H1 (cell line): ENCODE data around the gene SZT2. TPM values are rescaled to one million over a fixed set of nuclear protein-coding genes. Genes with fewer than 3 reads are reported as not detected.

Source experiments
- CTCF ChIA-PET: fragments of 300-600 bp; sonication (Branson Sonifier 250); formaldehyde crosslinking; loops from one replicate; lab custom pipeline; 2021; ENCODE audit not compliant: partially characterized antibody; lab: Charles Lee
- POLR2A ChIA-PET: fragments of 300-600 bp; sonication (Branson Sonifier 250); formaldehyde crosslinking; loops from one replicate; lab custom pipeline; 2021; ENCODE audit warnings: inconsistent platforms; ENCODE audit not compliant: partially characterized antibody; lab: Charles Lee
- DNase-seq, 2 experiments: peaks; one replicate each; pipeline versions ENCODE4 v3.0.0 to v3.0.0-alpha.2; 2010 to 2022; ENCODE audit warnings: low spot score in 2 of 2, low read depth in 1 of 2, mixed read lengths in 1 of 2
- FAIRE-seq: peaks from 2 replicates; lab custom pipeline; 2011; peaks lifted over from hg19 to GRCh38; lab: Jason Lieb, UNC
- H2AFZ ChIP-seq: 2 replicates; pipeline ENCODE4 v1.8.1; 2012; ENCODE audit warnings: low read length, inconsistent platforms
- H2AK5ac ChIP-seq: 2 replicates; pipeline ENCODE4 v1.6.1; 2013; ENCODE audit warnings: low read depth, low read length
- H2BK120ac ChIP-seq: replicated peaks from 2 replicates; pipeline ENCODE3; 2013; ENCODE audit warnings: low read depth, low read length, inconsistent platforms
- H2BK12ac ChIP-seq: 2 replicates; pipeline ENCODE4 v1.6.1; 2013; ENCODE audit warnings: low read depth, low read length
- H2BK15ac ChIP-seq: 2 replicates; pipeline ENCODE4 v1.6.1; 2013; ENCODE audit warnings: low read length
- H2BK20ac ChIP-seq: 2 replicates; pipeline ENCODE4 v1.6.1; 2013; ENCODE audit warnings: low read length
- H2BK5ac ChIP-seq: 2 replicates; pipeline ENCODE4 v1.6.1; 2013; ENCODE audit warnings: low read depth, low read length
- H3K14ac ChIP-seq: 2 replicates; pipeline ENCODE4 v1.6.1; 2013; ENCODE audit warnings: inconsistent platforms; ENCODE audit not compliant: insufficient read length
- H3K18ac ChIP-seq: 2 replicates; pipeline ENCODE4 v1.6.1; 2013; ENCODE audit warnings: low read length; ENCODE audit errors: extremely low read depth
- H3K23ac ChIP-seq: 2 replicates; pipeline ENCODE4 v1.6.1; 2013; ENCODE audit warnings: inconsistent platforms; ENCODE audit not compliant: insufficient read length
- H3K23me2 ChIP-seq: 2 replicates; pipeline ENCODE4 v1.6.1; 2013; ENCODE audit warnings: low read depth, low read length
- H3K27ac ChIP-seq: 2 replicates; pipeline ENCODE4 v1.6.1; 2011; ENCODE audit warnings: low read depth, low read length, inconsistent platforms
- H3K27me3 ChIP-seq, 4 experiments: replicated peaks in 1 of 4; 1 replicate in 1 of 4; 2 replicates in 3 of 4; pipeline versions ENCODE4 v1.6.1 to v1.8.1; 2011 to 2013; ENCODE audit warnings: low read length in 3 of 4, mild to moderate bottlenecking in 3 of 4, inconsistent platforms in 2 of 4, mixed read lengths in 2 of 4, moderate library complexity in 1 of 4; ENCODE audit not compliant: control insufficient read depth in 3 of 4, insufficient read depth in 3 of 4; ENCODE audit errors: extremely low read depth in 1 of 4
- H3K36me3 ChIP-seq, 4 experiments: 2 replicates each; pipeline versions ENCODE4 v1.6.1 to v1.8.1; 2011 to 2013; ENCODE audit warnings: mild to moderate bottlenecking in 4 of 4, low read length in 3 of 4, moderate library complexity in 2 of 4, control low read depth in 1 of 4, inconsistent platforms in 1 of 4; ENCODE audit not compliant: insufficient read depth in 4 of 4, control insufficient read depth in 2 of 4
- H3K4ac ChIP-seq: replicated peaks from 2 replicates; pipeline ENCODE3; 2013; ENCODE audit warnings: low read length, low read depth, mixed read lengths, inconsistent platforms; ENCODE audit not compliant: insufficient read length
- H3K4me1 ChIP-seq, 4 experiments: replicated peaks in 1 of 4; 1 replicate in 1 of 4; 2 replicates in 3 of 4; pipeline versions ENCODE4 v1.6.1 to v1.8.1; 2011 to 2013; ENCODE audit warnings: low read length in 3 of 4, inconsistent platforms in 2 of 4, mixed read lengths in 1 of 4; ENCODE audit not compliant: insufficient read depth in 4 of 4, control insufficient read depth in 3 of 4
- H3K4me2 ChIP-seq, 2 experiments: 2 replicates each; pipeline versions ENCODE4 v1.6.1 to v1.8.1; 2011 to 2013; ENCODE audit warnings: low read depth in 2 of 2, low read length in 2 of 2, control low read depth in 1 of 2, inconsistent platforms in 1 of 2, mild to moderate bottlenecking in 1 of 2; ENCODE audit not compliant: insufficient read depth in 1 of 2
- H3K4me3 ChIP-seq, 4 experiments: fragments of 200-600, 300-600 bp in 1 of 4; sonication (generic), shearing (Covaris generic), sonication (Bioruptor Twin) in 1 of 4; 2 replicates each; pipeline versions ENCODE4 v1.5.1 to v1.8.1; 2011 to 2016; ENCODE audit warnings: low read length in 4 of 4, low read depth in 3 of 4, control low read depth in 2 of 4, inconsistent platforms in 2 of 4, mild to moderate bottlenecking in 2 of 4, mixed read lengths in 1 of 4, moderate library complexity in 1 of 4; ENCODE audit not compliant: insufficient read depth in 2 of 4; ENCODE audit errors: extremely low read depth in 1 of 4
- H3K56ac ChIP-seq: replicated peaks from 2 replicates; pipeline ENCODE3; 2013; ENCODE audit warnings: low read depth, mild to moderate bottlenecking, mixed read lengths, low read length, inconsistent platforms; ENCODE audit not compliant: insufficient read length
- H3K79me1 ChIP-seq: 2 replicates; pipeline ENCODE4 v1.6.1; 2013; ENCODE audit warnings: low read depth, low read length, control low read depth
- H3K79me2 ChIP-seq, 2 experiments: 2 replicates each; pipeline versions ENCODE4 v1.6.1 to v1.8.1; 2012 to 2013; ENCODE audit warnings: low read length in 2 of 2, mild to moderate bottlenecking in 2 of 2, inconsistent platforms in 1 of 2; ENCODE audit not compliant: insufficient read depth in 2 of 2, control insufficient read depth in 1 of 2
- H3K9ac ChIP-seq, 4 experiments: replicated peaks in 1 of 4; 1 replicate in 1 of 4; 2 replicates in 3 of 4; pipeline versions ENCODE4 v1.6.1 to v1.8.1; 2011 to 2013; ENCODE audit warnings: low read depth in 3 of 4, low read length in 3 of 4, control low read depth in 2 of 4, mild to moderate bottlenecking in 2 of 4, moderate library complexity in 2 of 4, inconsistent platforms in 1 of 4; ENCODE audit errors: extremely low read depth in 1 of 4
- H3K9me3 ChIP-seq, 2 experiments: 2 replicates each; pipeline versions ENCODE4 v1.6.1 to v1.8.1; 2012 to 2013; ENCODE audit warnings: mild to moderate bottlenecking in 2 of 2, moderate library complexity in 2 of 2, control low read depth in 1 of 2, inconsistent platforms in 1 of 2, low read depth in 1 of 2, low read length in 1 of 2, mixed read lengths in 1 of 2; ENCODE audit not compliant: insufficient read depth in 2 of 2
- H4K20me1 ChIP-seq, 2 experiments: replicated peaks in 1 of 2; 2 replicates each; pipeline versions ENCODE3 to v1.8.1; 2011 to 2013; ENCODE audit warnings: inconsistent platforms in 2 of 2, low read length in 2 of 2, mild to moderate bottlenecking in 1 of 2; ENCODE audit not compliant: insufficient read depth in 2 of 2, control insufficient read depth in 1 of 2
- H4K5ac ChIP-seq: 2 replicates; pipeline ENCODE4 v1.6.1; 2013; ENCODE audit warnings: low read length, low read depth, mixed read lengths, inconsistent platforms; ENCODE audit not compliant: insufficient read length
- H4K8ac ChIP-seq: 2 replicates; pipeline ENCODE4 v1.8.0; 2013; ENCODE audit warnings: mild to moderate bottlenecking, moderate library complexity, low read length, inconsistent platforms; ENCODE audit not compliant: insufficient read depth; ENCODE audit errors: extremely low read depth
- H4K91ac ChIP-seq: replicated peaks from 2 replicates; pipeline ENCODE3; 2013; ENCODE audit warnings: low read length, mixed read lengths, inconsistent platforms; ENCODE audit not compliant: insufficient read length
- E2F6 ChIP-seq: IDR thresholded peaks from 2 replicates; pipeline ENCODE4 v1.6.1; 2012; ENCODE audit warnings: inconsistent platforms
- SIN3A ChIP-seq, 2 experiments: IDR thresholded peaks in 1 of 2; conservative IDR thresholded peaks in 1 of 2; 2 replicates each; pipeline ENCODE4 v1.6.1; 2011 to 2012; ENCODE audit warnings: low read length in 2 of 2, improper control_type of control experiment in 1 of 2, low read depth in 1 of 2, mild to moderate bottlenecking in 1 of 2
- SP4 ChIP-seq: IDR thresholded peaks from 2 replicates; pipeline ENCODE4 v1.6.1; 2012; ENCODE audit warnings: low read length, inconsistent platforms
- SRF ChIP-seq: IDR thresholded peaks from 2 replicates; pipeline ENCODE4 v1.6.1; 2011; ENCODE audit warnings: mild to moderate bottlenecking, low read depth, low read length, moderate library complexity
- SUZ12 ChIP-seq: fragments of 200-600 bp; sonication (generic); IDR thresholded peaks from 2 replicates; pipeline ENCODE4 v1.6.1; 2012; ENCODE audit warnings: mild to moderate bottlenecking, inconsistent platforms, low read length, moderate library complexity, mixed read lengths
- TCF12 ChIP-seq: IDR thresholded peaks from 2 replicates; pipeline ENCODE4 v1.6.1; 2011; ENCODE audit warnings: low read depth, mild to moderate bottlenecking, low read length
- WGBS, 2 experiments: shearing (Covaris generic) in 1 of 2; methylation state at CpG; one replicate each; pipeline versions ENCODE4 v1.1.6 to v1.1.7; 2013 to 2015; ENCODE audit warnings: low lambda C conversion rate in 2 of 2, mixed read lengths in 2 of 2, inconsistent platforms in 1 of 2, low coverage in 1 of 2, missing lambda C conversion rate in 1 of 2; ENCODE audit not compliant: insufficient replicate concordance in 2 of 2, insufficient coverage in 1 of 2, insufficient read length in 1 of 2; ENCODE audit errors: extremely low coverage in 1 of 2, missing lambda C conversion rate in 1 of 2; 5-methylcytosine and 5-hydroxymethylcytosine counted together
- polyA plus RNA-seq, 7 experiments: library from polyadenylated mRNA; depleted of rRNA in 3 of 7; stranded (reverse) in 5 of 7; unstranded in 2 of 7; fragments of >200 nt in 5 of 7; fragments of 200-250 nt in 2 of 7; gene quantifications; 1 replicate in 5 of 7; 2 replicates in 1 of 7; 4 replicates in 1 of 7; pipeline versions ENCODE4 v1.2.1 to v1.2.3, GENCODE V29; 2011 to 2013; ENCODE audit warnings: missing spikeins in 2 of 7, mixed read lengths in 2 of 7
- total RNA-seq: library from RNA; stranded (reverse); fragmentation: NEBNext Ultra II Directional; extraction: Animal tissue kit (Norgen Biotek cat#: 25700); gene quantifications from 2 replicates; pipeline ENCODE4 v1.2.1, GENCODE V29; 2021

SZT2 gene
- total and polyA plus RNA-seq, 2 of the 8 experiments (the other 6 are each of a cell fraction or from before 2014, with no cell fraction given): 4.7 to 12.9 TPM

GRCh38 chr1:43398227-43398626 is 8.5 kb downstream of the SZT2 start:
- no peak overlapping the region for H3K56ac ChIP-seq
- no peak overlapping the region for H3K27ac ChIP-seq
- H3K4me3 ChIP-seq: no peak overlapping the region
- FAIRE-seq (no peak), DNase-seq (no peak)
- no peak overlapping the region for H2BK12ac ChIP-seq
- H3K4me1 ChIP-seq: no peaks in the 10 kb centered on the region
- no peak overlapping the region for H2AK5ac ChIP-seq
- H2BK120ac ChIP-seq: no peak overlapping the region
- H4K5ac ChIP-seq: no peak overlapping the region
- no peak overlapping the region for H2BK15ac ChIP-seq
- WGBS, 2 experiments: 91% methylated on average over 3 of the region's 3 CpGs; no CpG with 5 or more reads in 1 of the 2 experiments
- H3K23me2 ChIP-seq: no peaks in the 10 kb centered on the region
- H4K20me1 ChIP-seq: no peaks in the 10 kb centered on the region
- no peak overlapping the region for H2AFZ ChIP-seq
- H2BK5ac ChIP-seq: no peak overlapping the region
- H3K79me1 ChIP-seq: no peaks in the 10 kb centered on the region
- ChIA-PET POLR2A (interaction anchor here (1.2 kb wide), 1 partner anchor 180 kb away, joined by 4 read pairs; no protein-coding TSS in a partner anchor), CTCF (interaction anchor here (0.7 to 4.5 kb wide), 3 partner anchors 16 to 168 kb away, joined by 3 to 21 read pairs (median 3); no protein-coding TSS in a partner anchor)
- no peaks in the 10 kb centered on the region for H3K9me3 ChIP-seq
- no peak overlapping the region for H4K91ac ChIP-seq
- H3K79me2 ChIP-seq: no peaks in the 10 kb centered on the region
- no peak overlapping the region for H4K8ac ChIP-seq
- peaks cover 0 to 2% (median 0%) of the 10 kb centered on the region in 4 experiments; a peak in 1 of 8 replicates for H3K36me3 ChIP-seq
- H3K14ac ChIP-seq: no peak overlapping the region
- no peak overlapping the region for H3K9ac ChIP-seq
- H3K23ac ChIP-seq: no peak overlapping the region
- H3K18ac ChIP-seq: no peak overlapping the region
- no peak overlapping the region for H2BK20ac ChIP-seq
- no peak overlapping the region for H3K4ac ChIP-seq
- no peak for TF ChIP-seq SP4
- TF ChIP-seq TCF12: no peak
- TF ChIP-seq SRF: no peak
- TF ChIP-seq E2F6: no peak
- no peak for TF ChIP-seq SUZ12
- no peak for TF ChIP-seq SIN3A (conservative IDR thresholded peaks at IDR 0.05 in 1 of 2, IDR thresholded peaks at IDR 0.05 in 1 of 2; ENCODE audit: low read depth in 1 of 2, low read length in 2 of 2)
- H3K27me3 ChIP-seq: no peaks in the 10 kb centered on the region
- no peak overlapping the region for H3K4me2 ChIP-seq
